Tibial nerve (tissue), 4 donors: ENCODE results near the gene KCNE3. TPM values are rescaled to one million over a fixed set of nuclear protein-coding genes. Genes with fewer than 3 reads are reported as not detected.

Experiments used
- DNase-seq, 2 donors: peaks; one replicate each; pipeline ENCODE4 v3.0.0-alpha.2; 2019; ENCODE audit warnings: low spot score in 2 of 2
- H3K27ac ChIP-seq, 4 donors: fragments of 200-600 bp; sonication (generic) in 3 of 4; one replicate each; pipeline ENCODE4 v1.5.1; 2017 to 2019; ENCODE audit warnings: mild to moderate bottlenecking in 1 of 4
- H3K27me3 ChIP-seq, 2 donors: fragments of 200-600 bp; sonication (generic) in 1 of 2; one replicate each; pipeline versions ENCODE4 v1.5.1 to v1.6.0; 2017 to 2019
- H3K36me3 ChIP-seq, 3 donors: fragments of 200-600 bp; sonication (generic); one replicate each; pipeline ENCODE4 v1.5.1; 2018 to 2019
- H3K4me1 ChIP-seq, 4 donors: fragments of 200-600 bp; sonication (generic) in 3 of 4; one replicate each; pipeline ENCODE4 v1.5.1; 2017 to 2019
- H3K4me3 ChIP-seq, 4 donors: fragments of 200-600 bp; sonication (generic) in 3 of 4; one replicate each; pipeline ENCODE4 v1.5.1; 2017 to 2019; ENCODE audit warnings: mild to moderate bottlenecking in 1 of 4, moderate library complexity in 1 of 4
- H3K9me3 ChIP-seq, 4 donors: fragments of 200-600 bp; sonication (generic) in 3 of 4; one replicate each; pipeline ENCODE4 v1.5.1; 2017 to 2019
- CTCF ChIP-seq, 5 experiments: fragments of 200-600 bp in 3 of 5; fragments of 450-650 bp in 2 of 5; sonication (generic) in 3 of 5; IDR thresholded peaks; one replicate each; pipeline ENCODE4 v1.5.1; 2016 to 2019; ENCODE audit warnings: antibody characterized with exemption in 5 of 5, mild to moderate bottlenecking in 3 of 5, moderate library complexity in 2 of 5
- EP300 ChIP-seq, 2 donors: sonication (generic); formaldehyde crosslinking; IDR thresholded peaks; one replicate each; pipeline ENCODE4 v1.6.1; 2017; ENCODE audit warnings: antibody characterized with exemption in 2 of 2, mild to moderate bottlenecking in 1 of 2
- POLR2A ChIP-seq, 2 donors: fragments of 450-650 bp; IDR thresholded peaks; one replicate each; pipeline ENCODE4 v1.6.1; 2017; ENCODE audit warnings: antibody characterized with exemption in 2 of 2, mild to moderate bottlenecking in 2 of 2, moderate library complexity in 2 of 2
- WGBS, 2 donors: methylation state at CpG; one replicate each; pipeline ENCODE4 v1.1.5; 2018; 5-methylcytosine and 5-hydroxymethylcytosine counted together
- total RNA-seq, 4 donors: library from RNA; depleted of rRNA; stranded (reverse); fragments of >200 nt; gene quantifications; one replicate each; pipeline ENCODE4 v1.1.0, GENCODE V29; 2016

Gene KCNE3
- total RNA-seq, 4 donors from 2014 or later = 5.7 to 8.5 (median 6.7) TPM

DNA sequence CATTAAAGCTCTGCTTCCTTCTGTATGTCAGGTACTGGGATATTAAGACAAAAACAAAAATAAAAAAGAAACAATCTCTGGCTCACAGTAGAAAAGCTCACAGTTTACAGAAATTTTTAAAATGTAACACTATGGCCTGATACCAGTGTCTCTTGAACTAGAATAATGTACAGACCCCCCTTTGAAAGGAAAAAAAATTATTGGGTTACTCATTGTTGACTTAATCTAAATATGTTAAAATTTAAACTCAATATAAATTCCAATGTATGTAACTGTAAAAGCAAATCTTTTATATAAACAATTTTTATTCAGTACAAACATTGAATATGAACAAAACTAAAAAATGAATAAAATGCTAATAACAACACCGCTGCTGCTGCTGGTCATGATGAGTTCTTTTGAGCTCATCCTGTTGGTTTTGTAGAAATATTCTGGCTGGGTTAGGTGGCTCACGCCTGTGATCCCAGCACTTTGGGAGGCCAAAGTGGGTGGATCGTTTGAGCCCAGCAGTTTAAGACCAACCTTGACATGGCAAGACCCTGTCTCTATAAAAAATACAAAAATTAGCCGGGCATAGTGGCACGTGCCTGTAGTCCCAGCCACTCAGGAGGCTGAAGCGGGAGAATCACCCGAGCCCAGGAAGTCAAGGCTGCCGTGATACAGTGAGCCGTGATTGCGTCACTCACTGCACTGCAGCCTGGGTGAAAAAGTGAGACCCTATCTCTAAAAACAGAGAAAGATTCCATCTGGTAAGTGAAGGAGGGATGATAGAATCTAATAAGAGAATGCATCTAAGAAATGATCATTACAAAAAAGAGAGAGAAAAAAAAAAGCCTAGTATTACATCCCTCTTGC is 11.8 kb upstream of the KCNE3 start:
- WGBS, 2 donors = 73 to 84% methylated on average over 10 of the region's 10 CpGs
- Histone ChIP-seq H3K9me3 (no peaks in the 10 kb centered on the region), H3K27ac (no peak overlapping the region), H3K4me3 (no peak overlapping the region), H3K4me1 (no peaks in the 10 kb centered on the region), H3K36me3 (no peaks in the 10 kb centered on the region), H3K27me3 (peaks cover 0 to 7% of the 10 kb centered on the region in 2 donors)
- no peak for DNase-seq
- TF ChIP-seq CTCF (IDR thresholded peaks at IDR 0.05) = no peak
- TF ChIP-seq EP300 (IDR thresholded peaks at IDR 0.05) = no peak
- TF ChIP-seq POLR2A (IDR thresholded peaks at IDR 0.05) = no peak

- peaks cover 0 to 7% of the 10 kb centered on the region in 2 donors for H3K27me3 ChIP-seq
- no peaks in the 10 kb centered on the region for H3K9me3 ChIP-seq
- H3K36me3 ChIP-seq = no peaks in the 10 kb centered on the region
- no peak overlapping the region for H3K4me3 ChIP-seq
- no peak overlapping the region for H3K27ac ChIP-seq
- no peaks in the 10 kb centered on the region for H3K4me1 ChIP-seq
- no peak for DNase-seq
- 79 to 80% methylated on average over 2 of the region's 2 CpGs for WGBS, 2 donors
- TF ChIP-seq POLR2A (IDR thresholded peaks at IDR 0.05) = no peak
- no peak for TF ChIP-seq CTCF (IDR thresholded peaks at IDR 0.05)
- no peak for TF ChIP-seq EP300 (IDR thresholded peaks at IDR 0.05)
Measured at GRCh38 chr11:74476536-74476935, 9.2 kb upstream of the KCNE3 start.

- Histone ChIP-seq H3K4me1 (no peaks in the 10 kb centered on the region), H3K27ac (no peak overlapping the region), H3K4me3 (no peak overlapping the region), H3K27me3 (peaks cover 0 to 7% of the 10 kb centered on the region in 2 donors), H3K36me3 (no peaks in the 10 kb centered on the region), H3K9me3 (no peaks in the 10 kb centered on the region)
- WGBS, 2 donors = 20 to 38% methylated on average over 1 of the region's 1 CpG
- DNase-seq = no peak
- TF ChIP-seq CTCF (IDR thresholded peaks at IDR 0.05) = no peak
Measured at GRCh38 chr11:74474316-74474715, 7.0 kb upstream of the KCNE3 start.

DNA sequence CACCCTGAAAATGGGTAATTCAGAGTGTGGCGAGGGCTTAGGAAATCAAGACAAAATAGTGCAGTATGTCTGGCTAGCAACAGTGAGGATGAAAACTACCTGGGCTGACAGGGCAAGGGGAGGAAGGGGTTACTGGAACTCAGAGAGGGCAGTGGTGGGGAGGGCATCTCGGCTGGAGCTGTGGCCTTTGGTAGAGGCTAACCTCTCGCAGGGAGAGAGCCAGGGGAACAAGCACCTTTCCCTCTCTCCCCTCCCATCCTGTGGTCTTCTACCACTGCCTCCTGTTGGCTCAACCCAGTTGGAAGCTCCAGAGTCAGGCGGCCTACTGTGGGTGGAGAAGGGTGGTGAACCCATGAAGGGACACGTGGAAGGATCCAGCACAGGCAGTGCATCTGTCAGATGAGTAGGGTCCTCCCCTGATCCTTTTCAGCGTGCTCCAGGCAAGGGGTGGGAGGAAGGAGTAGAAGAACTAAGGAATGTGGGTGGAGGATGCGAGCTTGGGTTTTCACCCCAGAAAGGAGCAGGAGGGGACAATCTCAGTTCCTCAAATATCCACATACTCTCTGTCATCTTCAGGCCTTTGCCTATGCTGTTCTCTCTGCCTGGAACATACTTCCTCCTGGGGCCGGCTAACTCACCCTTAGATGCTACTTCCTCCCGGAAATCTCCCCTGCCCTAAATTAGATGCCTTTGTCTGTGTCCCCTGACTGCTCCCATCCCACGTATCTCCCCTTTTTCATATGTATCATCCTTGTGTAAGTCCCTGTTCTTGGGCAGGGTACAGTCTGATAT is 6.2 kb upstream of the KCNE3 start:
- Histone ChIP-seq H3K4me1 (no peaks in the 10 kb centered on the region), H3K36me3 (no peaks in the 10 kb centered on the region)
- no peak for DNase-seq

More for the DNA sequence above, 6.2 kb upstream of the KCNE3 start:
- TF ChIP-seq EP300 (IDR thresholded peaks at IDR 0.05) (no peak), CTCF (IDR thresholded peaks at IDR 0.05) (no peak), POLR2A (IDR thresholded peaks at IDR 0.05) (no peak)
- H3K9me3 ChIP-seq = no peaks in the 10 kb centered on the region
- WGBS, 2 donors = 59% methylated on average over 10 of the region's 10 CpGs
- no peak overlapping the region for H3K27ac ChIP-seq
- no peak overlapping the region for H3K4me3 ChIP-seq
- H3K27me3 ChIP-seq = peaks cover 0 to under 1% of the 10 kb centered on the region in 2 donors
